Keratinocyte (primary cell): ENCODE data around the gene ZBTB20. TPM values are rescaled to one million over a fixed set of nuclear protein-coding genes. Genes with fewer than 3 reads are reported as not detected.

Source experiments
- DNase-seq: peaks from one replicate; pipeline ENCODE4 v3.0.0-alpha.2; 2011; ENCODE audit warnings: low read depth, missing footprints, low spot score
- FAIRE-seq: peaks from 2 replicates; lab custom pipeline; 2011; peaks lifted over from hg19 to GRCh38; lab: Jason Lieb, UNC
- H2AFZ ChIP-seq: 2 replicates; pipeline ENCODE4 v1.6.0; 2012; ENCODE audit warnings: low read length, control low read depth, inconsistent platforms; ENCODE audit not compliant: control insufficient read depth
- H3K27ac ChIP-seq: 2 replicates; pipeline ENCODE4 v1.5.1; 2011; ENCODE audit warnings: low read length; ENCODE audit not compliant: control insufficient read depth, insufficient read depth
- H3K27me3 ChIP-seq: 3 replicates; pipeline ENCODE4 v1.6.0; 2011; ENCODE audit warnings: low read length; ENCODE audit not compliant: control insufficient read depth, insufficient read depth; ENCODE audit errors: extremely low read depth
- H3K36me3 ChIP-seq, 2 experiments: 2 replicates in 1 of 2; 3 replicates in 1 of 2; pipeline ENCODE4 v1.5.1; 2011; ENCODE audit warnings: low read length in 2 of 2, mild to moderate bottlenecking in 1 of 2; ENCODE audit not compliant: control insufficient read depth in 2 of 2, insufficient read depth in 2 of 2; ENCODE audit errors: extremely low read depth in 1 of 2
- H3K4me1 ChIP-seq: 3 replicates; pipeline ENCODE4 v1.5.1; 2011; ENCODE audit warnings: low read length; ENCODE audit not compliant: control insufficient read depth, insufficient read depth; ENCODE audit errors: extremely low read depth
- H3K4me2 ChIP-seq: 3 replicates; pipeline ENCODE4 v1.6.0; 2011; ENCODE audit warnings: low read depth, low read length; ENCODE audit not compliant: control insufficient read depth, insufficient read depth; ENCODE audit errors: extremely low read depth
- H3K4me3 ChIP-seq, 3 experiments: fragments of 200-600 bp in 1 of 3; sonication (generic) in 1 of 3; 2 replicates in 2 of 3; 3 replicates in 1 of 3; pipeline ENCODE4 v1.5.1; 2011 to 2016; ENCODE audit warnings: low read length in 3 of 3, mild to moderate bottlenecking in 3 of 3, control low read depth in 2 of 3, inconsistent platforms in 1 of 3, low read depth in 1 of 3, mixed read lengths in 1 of 3, mixed run types in 1 of 3, moderate library complexity in 1 of 3; ENCODE audit not compliant: control insufficient read depth in 2 of 3, insufficient read depth in 2 of 3; ENCODE audit errors: extremely low read depth in 1 of 3
- H3K79me2 ChIP-seq: 2 replicates; pipeline ENCODE4 v1.6.0; 2012; ENCODE audit warnings: low read length; ENCODE audit not compliant: control insufficient read depth, insufficient read depth
- H3K9ac ChIP-seq: 3 replicates; pipeline ENCODE4 v1.6.0; 2011; ENCODE audit warnings: low read length; ENCODE audit not compliant: control insufficient read depth, insufficient read depth; ENCODE audit errors: extremely low read depth
- H3K9me1 ChIP-seq: 3 replicates; pipeline ENCODE4 v1.6.0; 2011; ENCODE audit warnings: low read length; ENCODE audit not compliant: control insufficient read depth, insufficient read depth; ENCODE audit errors: extremely low read depth
- H3K9me3 ChIP-seq: 2 replicates; pipeline ENCODE4 v1.5.1; 2012; ENCODE audit warnings: low read depth, low read length; ENCODE audit not compliant: control insufficient read depth
- H4K20me1 ChIP-seq: 3 replicates; pipeline ENCODE4 v1.6.0; 2011; ENCODE audit warnings: low read length; ENCODE audit not compliant: control insufficient read depth, insufficient read depth; ENCODE audit errors: extremely low read depth
- CTCF ChIP-seq, 3 experiments: IDR thresholded peaks in 1 of 3; conservative IDR thresholded peaks in 1 of 3; optimal IDR thresholded peaks in 1 of 3; 2 replicates in 2 of 3; 3 replicates in 1 of 3; pipeline versions ENCODE3 to v1.5.1; 2011; ENCODE audit warnings: low read length in 3 of 3, mild to moderate bottlenecking in 3 of 3, moderate library complexity in 2 of 3, control low read depth in 1 of 3, inconsistent platforms in 1 of 3; ENCODE audit not compliant: insufficient read depth in 2 of 3; ENCODE audit errors: extremely low read depth in 1 of 3
- EZH2 ChIP-seq: IDR thresholded peaks from one replicate; pipeline ENCODE4 v1.6.1; 2012; ENCODE audit warnings: inconsistent platforms, mild to moderate bottlenecking, low read length, moderate library complexity
- dilution Hi-C: fragments of 300-500 bp; cut with MboI; formaldehyde crosslinking; loops from one replicate; pipeline ENCODE4 v1.7.0; 2020; ENCODE audit warnings: low sequenced_read_pairs; ENCODE audit not compliant: extremely low pct_ligation_motif_present
- polyA plus RNA-seq, 5 experiments: library from polyadenylated mRNA; depleted of rRNA in 3 of 5; stranded (reverse) in 3 of 5; stranded (forward) in 1 of 5; unstranded in 1 of 5; fragments of >200 nt; gene quantifications; 1 replicate in 1 of 5; 2 replicates in 3 of 5; 3 replicates in 1 of 5; pipeline versions ENCODE4 v1.2.1 to v1.2.3, GENCODE V29; 2011 to 2012; ENCODE audit warnings: missing spikeins in 2 of 5, low read depth in 1 of 5, low replicate concordance in 1 of 5

Gene ZBTB20
- polyA plus RNA-seq, 1 donor (not counting 4 experiments of a cell fraction or from before 2014, with no cell fraction given): 0.52 TPM

- Histone ChIP-seq H3K4me1 (no peaks in the 10 kb centered on the region), H3K27me3 (no peaks in the 10 kb centered on the region), H3K4me2 (no peak overlapping the region), H3K4me3 (no peak overlapping the region), H3K9ac (no peak overlapping the region), H4K20me1 (no peaks in the 10 kb centered on the region), H3K9me1 (no peaks in the 10 kb centered on the region), H3K36me3 (no peaks in the 10 kb centered on the region), H2AFZ (no peak overlapping the region), H3K9me3 (no peaks in the 10 kb centered on the region), H3K27ac (no peak overlapping the region), H3K79me2 (no peaks in the 10 kb centered on the region)
- no peak for FAIRE-seq
- dilution Hi-C loops: no loop called here
- no peak for DNase-seq
- no peak for TF ChIP-seq EZH2
- no peak for TF ChIP-seq CTCF (optimal IDR thresholded peaks at IDR 0.05 in 1 of 3, IDR thresholded peaks at IDR 0.05 in 1 of 3, conservative IDR thresholded peaks at IDR 0.05 in 1 of 3; ENCODE audit: extremely low read depth in 1 of 3, insufficient read depth in 2 of 3, low read length in 3 of 3)
Measured at GRCh38 chr3:114674036-114674435, 473.1 kb downstream of the ZBTB20 start.

- Histone ChIP-seq H3K4me2 (no peak overlapping the region), H3K9me3 (no peaks in the 10 kb centered on the region), H3K27me3 (no peaks in the 10 kb centered on the region), H3K9ac (no peak overlapping the region), H3K9me1 (no peaks in the 10 kb centered on the region), H3K79me2 (no peaks in the 10 kb centered on the region), H3K4me3 (no peak overlapping the region), H3K36me3 (no peaks in the 10 kb centered on the region), H4K20me1 (no peaks in the 10 kb centered on the region), H3K4me1 (no peaks in the 10 kb centered on the region), H2AFZ (no peak overlapping the region), H3K27ac (no peak overlapping the region)
- TF ChIP-seq EZH2: no peak
- TF ChIP-seq CTCF (optimal IDR thresholded peaks at IDR 0.05 in 1 of 3, IDR thresholded peaks at IDR 0.05 in 1 of 3, conservative IDR thresholded peaks at IDR 0.05 in 1 of 3; ENCODE audit: extremely low read depth in 1 of 3, insufficient read depth in 2 of 3, low read length in 3 of 3): no peak
- dilution Hi-C loops: no loop called here
- DNase-seq (no peak), FAIRE-seq (no peak)
Measured at GRCh38 chr3:114673481-114673880, 473.6 kb downstream of the ZBTB20 start.
